B cell (primary cell): ENCODE results near the gene GRIA3.

Experiments
- EZH2 ChIP-seq: IDR thresholded peaks from 2 replicates; pipeline ENCODE4 v1.6.1; 2012; ENCODE audit warnings: borderline replicate concordance, low read depth, mild to moderate bottlenecking, moderate library complexity, low read length; ENCODE audit not compliant: insufficient read depth, poor library complexity, severe bottlenecking
- TF ChIP-seq, protein P1 (sequence below): fragments of 200-600 bp; IDR thresholded peaks from one replicate; pipeline ENCODE4 v1.8.0; 2022; ENCODE audit warnings: antibody characterized with exemption, mild to moderate bottlenecking

GRCh38 chrX:123422875-123423274, 238.8 kb downstream of the GRIA3 start:
- TF ChIP-seq, protein P1, sequence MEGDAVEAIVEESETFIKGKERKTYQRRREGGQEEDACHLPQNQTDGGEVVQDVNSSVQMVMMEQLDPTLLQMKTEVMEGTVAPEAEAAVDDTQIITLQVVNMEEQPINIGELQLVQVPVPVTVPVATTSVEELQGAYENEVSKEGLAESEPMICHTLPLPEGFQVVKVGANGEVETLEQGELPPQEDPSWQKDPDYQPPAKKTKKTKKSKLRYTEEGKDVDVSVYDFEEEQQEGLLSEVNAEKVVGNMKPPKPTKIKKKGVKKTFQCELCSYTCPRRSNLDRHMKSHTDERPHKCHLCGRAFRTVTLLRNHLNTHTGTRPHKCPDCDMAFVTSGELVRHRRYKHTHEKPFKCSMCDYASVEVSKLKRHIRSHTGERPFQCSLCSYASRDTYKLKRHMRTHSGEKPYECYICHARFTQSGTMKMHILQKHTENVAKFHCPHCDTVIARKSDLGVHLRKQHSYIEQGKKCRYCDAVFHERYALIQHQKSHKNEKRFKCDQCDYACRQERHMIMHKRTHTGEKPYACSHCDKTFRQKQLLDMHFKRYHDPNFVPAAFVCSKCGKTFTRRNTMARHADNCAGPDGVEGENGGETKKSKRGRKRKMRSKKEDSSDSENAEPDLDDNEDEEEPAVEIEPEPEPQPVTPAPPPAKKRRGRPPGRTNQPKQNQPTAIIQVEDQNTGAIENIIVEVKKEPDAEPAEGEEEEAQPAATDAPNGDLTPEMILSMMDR: no peak
- no peak for TF ChIP-seq EZH2
